ENCODE measurements around the gene AFMID.

Gene AFMID

GRCh38 chr17:78180083-78180482, 7.1 kb upstream of the AFMID start:
- no peak for DNase-seq

DNA sequence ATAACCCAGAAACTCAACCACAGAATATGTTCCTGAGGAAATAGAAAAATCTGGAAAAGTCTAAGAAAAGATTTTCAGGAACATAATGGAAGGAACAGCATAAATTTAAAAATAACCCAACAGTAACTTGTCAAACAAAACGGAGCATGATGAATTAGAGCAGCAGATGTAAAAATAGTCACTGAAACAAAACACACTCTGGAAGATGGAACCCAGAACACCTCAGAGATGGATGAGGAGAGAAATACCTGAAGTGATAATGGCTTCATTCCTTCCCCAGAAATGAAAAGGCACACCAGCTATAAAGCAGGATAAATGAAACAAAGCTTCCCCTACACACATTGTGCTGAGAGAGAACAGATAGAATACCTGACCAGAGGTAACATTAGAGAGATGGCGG, 6.7 kb upstream of the AFMID start:
- DNase-seq, result no peak

DNA sequence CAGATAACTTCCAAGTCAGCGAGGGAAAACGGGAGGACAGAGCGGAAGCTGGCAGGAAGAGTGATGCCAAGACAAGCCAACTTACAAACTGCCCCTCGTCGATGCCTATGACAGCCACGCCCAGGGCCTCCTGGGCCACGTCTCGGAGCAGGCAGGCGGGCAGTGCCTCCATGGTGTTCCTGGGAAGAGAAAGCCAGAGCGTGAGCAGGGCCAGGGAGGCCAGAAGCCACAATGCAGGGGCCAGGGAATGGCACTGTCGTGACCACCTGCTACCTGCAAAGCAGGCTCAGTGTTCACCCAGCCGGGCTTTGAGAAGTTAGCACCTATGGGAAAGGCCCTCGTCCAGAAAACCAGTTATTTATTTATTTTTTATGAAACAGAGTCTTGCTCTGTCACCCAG, 4.7 kb upstream of the AFMID start:
- no peak for DNase-seq

DNA sequence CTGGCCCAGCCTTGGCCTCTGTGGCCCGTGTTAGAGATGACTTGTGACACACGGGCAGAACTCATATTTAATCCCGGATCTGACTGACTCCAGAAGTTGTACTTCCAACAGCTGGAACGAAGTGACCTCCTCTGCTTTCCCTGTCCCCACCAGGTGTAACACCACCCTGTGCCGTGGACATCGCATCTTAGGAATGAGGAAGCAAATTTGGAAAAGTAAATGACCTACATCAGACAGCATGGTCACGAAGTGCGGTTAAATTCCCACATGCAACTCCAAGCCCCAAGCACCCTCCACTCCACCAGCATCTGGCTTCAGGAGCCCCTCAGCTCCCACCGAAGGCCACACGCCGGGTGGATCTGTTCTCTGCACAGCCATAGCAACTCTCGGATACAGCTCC, 3.2 kb upstream of the AFMID start:
- no peak for DNase-seq

- no peak for DNase-seq
Observed at GRCh38 chr17:78184351-78184750, 2.8 kb upstream of the AFMID start.

- no peak for DNase-seq
Observed at GRCh38 chr17:78184868-78185267, 2.3 kb upstream of the AFMID start.

DNA sequence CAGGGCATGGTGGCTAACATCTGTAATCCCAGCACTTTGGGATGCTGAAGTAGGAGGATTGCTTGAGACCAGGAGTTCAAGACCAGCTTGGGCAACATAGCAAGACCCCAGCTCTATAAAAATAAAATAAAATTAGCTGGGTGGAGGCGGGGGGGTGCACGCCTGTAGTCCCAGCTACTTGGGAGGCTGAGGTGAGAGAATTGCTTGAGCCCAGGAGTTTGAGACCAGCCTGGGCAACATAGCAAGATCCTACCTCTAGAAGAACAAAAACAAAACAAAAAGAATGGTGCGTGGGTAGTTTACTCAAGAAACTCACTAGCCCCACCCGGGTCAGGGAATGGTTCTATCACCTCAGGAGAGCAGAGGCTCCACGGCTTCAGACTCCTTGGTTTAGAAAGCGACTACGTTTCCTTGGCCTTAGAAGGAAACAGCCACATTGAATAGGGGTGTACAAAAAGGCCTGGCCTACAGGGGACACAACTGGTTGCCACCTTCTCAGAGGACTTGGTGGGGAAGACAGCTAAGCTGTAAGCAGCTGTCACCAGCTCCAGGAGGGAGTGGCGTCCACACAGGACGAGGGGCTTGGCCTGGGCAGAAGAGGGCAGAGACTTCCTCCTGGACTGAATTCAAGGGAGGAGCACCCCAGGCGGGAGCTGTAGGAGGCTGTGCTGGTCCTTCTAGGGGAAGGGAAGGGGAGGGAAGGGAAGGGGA, 1.0 kb upstream of the AFMID start:
- DNase-seq, result peak; percentile 61

GRCh38 chr17:78196716-78197115, 9.6 kb downstream of the AFMID start:
- no peak for DNase-seq

- DNase-seq, result no peak
Observed at GRCh38 chr17:78197147-78197832, 10.1 kb downstream of the AFMID start.

- DNase-seq, result no peak
Observed at GRCh38 chr17:78200451-78200850, 13.3 kb downstream of the AFMID start.

- no peak for DNase-seq
Observed at GRCh38 chr17:78202666-78203065, 15.5 kb downstream of the AFMID start.

DNA sequence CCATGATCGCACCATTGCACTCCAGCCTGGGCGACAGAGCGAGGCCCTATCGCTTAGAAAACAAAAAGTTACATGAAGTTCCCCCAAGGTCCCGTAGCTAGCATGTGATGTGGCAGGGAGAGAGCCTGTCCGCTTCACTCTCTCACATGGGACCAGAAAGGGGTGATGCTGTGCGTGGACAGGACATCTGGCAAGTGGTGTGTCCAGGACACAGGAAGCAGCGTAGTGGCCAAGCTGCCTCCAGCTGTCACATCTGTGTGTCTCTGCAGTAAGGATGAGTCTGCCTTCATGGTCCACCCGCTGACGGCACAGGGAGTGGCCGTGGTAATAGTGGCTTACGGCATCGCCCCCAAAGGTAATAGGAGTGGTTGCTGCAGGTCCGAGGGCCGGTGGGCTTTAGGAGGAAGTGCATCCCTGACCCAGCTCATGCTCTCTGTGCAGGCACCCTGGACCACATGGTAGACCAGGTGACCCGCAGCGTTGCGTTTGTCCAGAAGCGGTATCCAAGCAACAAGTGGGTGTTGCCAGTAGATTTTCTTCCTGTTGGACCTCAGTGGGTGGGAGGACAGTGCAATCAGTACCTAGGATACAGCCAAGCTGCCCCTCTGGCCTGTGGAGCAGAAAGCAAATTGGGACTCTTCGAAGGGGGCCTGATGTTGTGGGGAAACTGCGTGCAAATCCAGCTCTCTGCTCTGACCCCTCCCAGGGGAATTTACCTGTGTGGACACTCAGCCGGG, 17.4 kb downstream of the AFMID start:
- DNase-seq, result no peak

DNA sequence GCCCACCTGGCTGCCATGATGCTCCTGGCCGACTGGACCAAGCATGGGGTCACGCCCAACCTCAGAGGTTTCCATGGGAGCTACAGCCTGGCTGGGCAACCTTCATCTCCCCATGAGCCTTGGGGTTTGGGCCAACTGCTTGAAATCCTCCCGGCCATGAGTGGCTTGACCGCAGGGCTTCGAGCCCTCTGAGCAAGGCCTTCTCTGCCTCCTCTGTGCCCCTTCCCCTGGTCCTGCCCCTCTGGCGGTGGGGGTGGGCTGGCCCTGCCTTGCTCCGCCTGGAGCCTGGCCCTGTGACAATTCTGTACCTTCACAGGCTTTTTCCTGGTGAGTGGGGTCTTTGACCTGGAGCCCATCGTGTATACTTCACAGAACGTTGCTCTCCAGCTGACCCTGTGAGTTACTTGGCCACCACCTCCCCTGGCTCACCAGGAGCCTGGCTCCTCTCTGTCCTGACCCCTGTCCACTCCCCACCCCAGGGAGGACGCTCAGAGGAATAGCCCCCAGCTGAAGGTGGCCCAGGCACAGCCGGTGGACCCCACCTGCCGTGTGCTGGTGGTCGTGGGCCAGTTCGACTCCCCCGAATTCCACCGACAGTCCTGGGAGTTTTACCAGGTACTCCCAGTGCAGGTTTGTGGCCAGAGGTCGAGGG, 18.1 kb downstream of the AFMID start:
- DNase-seq, result no peak

DNA sequence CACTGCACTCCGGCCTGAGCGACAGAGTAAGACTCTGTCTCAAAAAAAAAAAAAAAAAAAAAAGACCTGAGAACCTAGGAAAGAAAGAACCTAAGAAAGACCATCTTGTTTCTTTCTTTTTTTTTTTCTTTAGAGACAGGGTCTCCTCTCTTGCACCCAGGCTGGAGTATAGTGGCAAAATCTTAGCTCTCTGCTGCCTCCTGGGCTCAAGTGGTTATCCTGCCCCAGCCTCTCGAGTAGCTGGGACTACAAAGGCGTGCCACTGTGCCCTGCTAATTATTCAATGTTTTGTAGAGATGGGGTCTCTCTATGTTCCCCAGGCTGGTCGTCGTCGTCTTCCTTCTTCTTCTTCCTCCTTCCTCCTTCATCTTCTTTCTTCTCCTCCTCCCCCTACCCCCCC, 19.1 kb downstream of the AFMID start:
- DNase-seq, result no peak

DNA sequence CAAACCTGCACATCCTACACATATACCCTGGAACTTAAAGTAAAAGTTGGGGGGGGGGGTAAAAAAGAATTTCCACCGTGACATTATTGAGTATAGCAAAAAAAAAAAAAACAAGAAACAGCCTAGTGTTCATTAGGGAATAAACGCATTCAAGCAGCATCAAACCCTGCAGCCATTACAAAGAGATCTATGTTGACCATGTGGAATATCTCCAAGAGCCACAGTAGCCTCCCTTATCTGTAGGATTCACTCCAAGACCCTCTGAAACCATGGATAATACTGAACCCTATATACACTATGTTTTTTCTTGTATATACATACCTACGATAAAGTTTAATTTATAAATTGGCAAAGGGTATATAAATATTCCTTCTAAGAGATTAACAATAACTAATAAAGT, 21.3 kb downstream of the AFMID start:
- DNase-seq, result no peak

DNA sequence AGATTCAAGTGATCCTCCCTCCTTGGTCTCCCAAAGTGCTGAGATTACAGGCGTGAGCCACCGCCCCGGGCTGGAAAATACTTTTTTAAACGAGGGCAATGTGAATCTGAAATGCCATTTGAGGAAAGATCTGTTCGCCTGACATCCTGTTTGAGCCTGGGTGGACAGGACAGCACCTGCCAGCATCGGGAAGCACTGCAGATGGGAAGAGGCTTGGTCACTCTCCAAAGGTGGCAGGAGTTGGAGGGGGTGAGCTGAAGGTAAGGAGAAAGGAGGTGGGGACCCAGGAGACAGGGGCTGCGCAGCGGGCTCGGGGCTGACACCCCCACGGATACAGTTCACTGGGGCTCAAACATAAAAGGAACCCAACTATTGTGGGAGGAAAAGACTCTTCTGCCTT, 22.9 kb downstream of the AFMID start:
- DNase-seq, result no peak

- DNase-seq, result no peak
Observed at GRCh38 chr17:78211032-78211431, 23.9 kb downstream of the AFMID start.

GRCh38 chr17:78214016-78214705, 27.0 kb downstream of the AFMID start, which contains the start of gene BIRC5:
Gene BIRC5, plus strand, starts transcription at chr17:78214253. Its CDS starts 64 bp downstream, at chr17:78214317.
- peak; percentile 96 for DNase-seq

DNA sequence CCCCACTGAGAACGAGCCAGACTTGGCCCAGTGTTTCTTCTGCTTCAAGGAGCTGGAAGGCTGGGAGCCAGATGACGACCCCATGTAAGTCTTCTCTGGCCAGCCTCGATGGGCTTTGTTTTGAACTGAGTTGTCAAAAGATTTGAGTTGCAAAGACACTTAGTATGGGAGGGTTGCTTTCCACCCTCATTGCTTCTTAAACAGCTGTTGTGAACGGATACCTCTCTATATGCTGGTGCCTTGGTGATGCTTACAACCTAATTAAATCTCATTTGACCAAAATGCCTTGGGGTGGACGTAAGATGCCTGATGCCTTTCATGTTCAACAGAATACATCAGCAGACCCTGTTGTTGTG, 27.5 kb downstream of the AFMID start:
- DNase-seq, result no peak

DNA sequence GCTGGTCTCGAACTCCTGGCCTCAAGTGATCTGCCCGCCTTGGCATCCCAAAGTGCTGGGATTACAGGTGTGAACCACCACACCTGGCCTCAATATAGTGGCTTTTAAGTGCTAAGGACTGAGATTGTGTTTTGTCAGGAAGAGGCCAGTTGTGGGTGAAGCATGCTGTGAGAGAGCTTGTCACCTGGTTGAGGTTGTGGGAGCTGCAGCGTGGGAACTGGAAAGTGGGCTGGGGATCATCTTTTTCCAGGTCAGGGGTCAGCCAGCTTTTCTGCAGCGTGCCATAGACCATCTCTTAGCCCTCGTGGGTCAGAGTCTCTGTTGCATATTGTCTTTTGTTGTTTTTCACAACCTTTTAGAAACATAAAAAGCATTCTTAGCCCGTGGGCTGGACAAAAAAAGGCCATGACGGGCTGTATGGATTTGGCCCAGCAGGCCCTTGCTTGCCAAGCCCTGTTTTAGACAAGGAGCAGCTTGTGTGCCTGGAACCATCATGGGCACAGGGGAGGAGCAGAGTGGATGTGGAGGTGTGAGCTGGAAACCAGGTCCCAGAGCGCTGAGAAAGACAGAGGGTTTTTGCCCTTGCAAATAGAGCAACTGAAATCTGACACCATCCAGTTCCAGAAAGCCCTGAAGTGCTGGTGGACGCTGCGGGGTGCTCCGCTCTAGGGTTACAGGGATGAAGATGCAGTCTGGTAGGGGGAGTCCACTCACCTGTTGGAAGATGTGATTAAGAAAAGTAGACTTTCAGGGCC, 32.4 kb downstream of the AFMID start:
- no peak for DNase-seq

GRCh38 chr17:78223061-78223460, 35.9 kb downstream of the AFMID start:
- DNase-seq, result no peak

GRCh38 chr17:78223765-78224164, 36.6 kb downstream of the AFMID start:
- no peak for DNase-seq

Data from activated CD8-positive, alpha-beta memory T cell treated with anti-CD3 and anti-CD28 coated beads for 24 hours (primary cell).